ENCODE measurements around the gene RTF2.
"Not testable (repeated sequence)": the region's sequence is repeated elsewhere in the genome, so short reads cannot be mapped to it uniquely, and the experiment has no call there.

Gene RTF2

GRCh38 chr20:56503916-56504315, 35.5 kb downstream of the RTF2 start:
- ATAC-seq = no peak

- ATAC-seq = no peak
Measured at GRCh38 chr20:56504373-56505005, 36.1 kb downstream of the RTF2 start.

- ATAC-seq = no peak
Measured at GRCh38 chr20:56506103-56506502, 37.7 kb downstream of the RTF2 start.

DNA sequence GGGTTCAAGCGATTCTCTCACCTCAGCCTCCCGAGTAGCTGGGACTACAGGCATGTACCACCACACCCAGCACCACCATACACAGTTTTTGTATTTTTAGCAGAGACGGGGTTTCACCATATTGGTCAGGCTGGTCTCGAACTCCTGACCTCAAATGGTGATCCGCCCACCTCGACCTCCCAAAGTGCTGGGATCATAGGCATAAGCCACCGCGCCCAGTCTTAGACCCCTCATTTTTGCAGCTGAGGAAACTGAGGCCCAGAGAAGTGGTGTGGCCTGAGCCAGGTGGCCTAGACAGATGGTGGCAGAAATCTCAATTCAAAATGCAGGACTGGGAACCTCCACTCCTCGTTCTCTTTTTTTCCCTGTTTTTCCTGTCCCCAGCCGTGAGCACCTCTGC, 43.5 kb downstream of the RTF2 start:
- ATAC-seq = no peak

GRCh38 chr20:56513161-56514150, 45.0 kb downstream of the RTF2 start:
- ATAC-seq = no peak

DNA sequence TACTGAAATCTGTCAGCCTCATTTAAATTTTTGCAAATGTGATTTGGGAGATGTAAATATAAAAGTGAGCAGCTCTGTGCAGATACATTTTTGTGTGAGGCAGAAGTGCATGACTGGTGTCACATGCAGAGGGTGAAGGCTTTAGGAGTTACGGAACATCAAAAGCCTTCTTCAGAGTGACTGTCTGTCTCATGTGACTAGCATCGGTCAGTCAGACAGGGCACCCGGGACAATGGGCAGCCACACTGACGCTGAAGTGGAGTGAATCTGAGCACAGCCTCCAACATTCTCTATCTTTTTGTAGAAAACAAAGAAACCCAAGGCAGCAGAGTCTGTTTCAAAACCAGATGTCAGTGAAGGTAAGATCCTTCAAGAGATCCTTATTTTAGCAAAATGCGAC, 48.2 kb downstream of the RTF2 start:
- no peak for ATAC-seq

DNA sequence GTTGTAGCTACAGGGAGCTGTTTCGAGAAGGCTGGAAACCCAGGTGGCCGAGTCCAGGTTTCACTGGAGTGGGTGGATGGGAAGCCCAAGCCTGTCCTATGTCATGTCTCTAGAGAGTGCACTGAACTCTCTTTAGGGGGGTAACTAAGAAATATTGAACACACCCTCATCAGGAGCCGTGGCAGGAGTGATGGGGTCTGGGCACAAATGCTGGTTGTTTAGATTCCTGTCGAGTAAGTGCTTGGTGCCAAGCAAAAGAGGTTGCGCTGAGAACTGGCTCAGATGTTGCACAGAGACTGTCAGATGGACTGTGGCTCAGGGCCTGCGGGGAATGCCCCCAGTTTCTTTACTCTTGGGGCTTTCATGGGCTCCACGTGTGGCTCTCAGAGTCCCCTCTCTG, 48.8 kb downstream of the RTF2 start:
- ATAC-seq = no peak

DNA sequence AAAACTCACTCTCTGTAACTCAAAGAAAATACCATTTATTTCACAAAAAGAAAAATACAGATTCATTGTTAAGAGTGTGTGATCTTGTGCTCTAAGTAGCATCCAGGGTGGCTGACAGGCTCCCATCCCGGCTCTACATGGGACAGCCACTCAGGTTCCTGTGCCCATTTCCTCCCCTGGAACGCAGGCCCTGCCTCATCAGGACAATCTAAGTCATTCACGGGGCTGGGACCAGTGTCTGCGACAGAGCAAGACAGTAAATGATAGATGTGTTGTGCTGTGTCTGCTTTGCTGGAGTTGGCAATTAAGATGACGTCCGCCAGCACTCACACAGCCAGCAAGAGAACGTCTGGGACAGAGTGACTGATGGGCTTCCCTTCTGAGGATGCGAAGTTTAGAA, 49.2 kb downstream of the RTF2 start:
- ATAC-seq = no peak

GRCh38 chr20:56518126-56518525, 49.7 kb downstream of the RTF2 start:
- ATAC-seq = no peak

GRCh38 chr20:56518721-56519398, 50.4 kb downstream of the RTF2 start:
- ATAC-seq = no peak

GRCh38 chr20:56519551-56519950, 51.1 kb downstream of the RTF2 start:
- no peak for ATAC-seq

- no peak for ATAC-seq
Measured at GRCh38 chr20:56520180-56520579, 51.8 kb downstream of the RTF2 start.

DNA sequence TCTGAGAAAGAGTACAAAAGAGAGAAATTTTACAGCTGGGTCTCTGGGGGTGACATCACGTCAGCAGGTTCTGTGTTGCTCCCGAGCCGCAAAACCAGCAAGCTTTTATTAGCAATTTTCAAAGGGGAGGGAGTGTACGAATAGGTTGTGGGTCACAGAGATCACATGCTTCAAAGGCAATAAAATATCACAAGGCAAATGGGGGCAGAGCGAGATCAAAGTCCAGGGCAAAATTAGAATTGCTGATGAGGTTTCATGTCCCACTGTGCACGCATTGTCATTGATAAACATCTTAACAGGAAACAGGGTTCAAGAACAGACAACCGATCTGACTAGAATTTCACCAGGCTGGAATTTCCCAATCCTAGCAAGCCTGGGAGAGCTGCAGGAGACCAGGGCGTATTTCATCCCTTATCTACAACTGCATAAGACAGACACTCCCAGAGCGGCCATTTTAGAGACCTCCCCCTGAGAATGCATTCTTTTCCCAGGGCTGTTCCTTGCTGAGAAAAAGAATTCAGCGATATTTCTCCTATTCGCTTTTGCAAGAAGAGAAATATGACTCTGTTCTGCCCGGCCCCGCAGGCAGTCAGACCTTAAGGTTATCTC, 52.4 kb downstream of the RTF2 start:
- not testable (repeated sequence) for ATAC-seq

DNA sequence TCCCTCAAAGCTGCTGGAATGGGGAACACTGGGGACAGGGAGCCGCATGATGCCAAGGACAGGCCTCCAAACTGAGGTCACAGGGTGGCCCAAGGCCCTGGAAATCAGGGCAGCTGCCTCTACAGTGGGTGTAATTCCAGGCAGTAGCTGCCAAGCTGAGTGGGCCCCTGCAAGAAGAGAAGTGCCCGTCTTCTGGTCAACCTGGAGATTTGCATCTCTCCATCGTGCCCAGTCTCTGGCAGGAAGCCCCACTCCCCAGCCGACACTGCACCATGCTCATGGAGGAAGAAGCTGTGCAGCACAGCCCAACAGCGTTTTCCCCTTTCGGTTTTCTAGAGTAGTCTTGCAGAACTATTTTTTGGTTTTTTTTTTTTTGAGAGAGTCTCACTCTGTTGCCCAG, 53.9 kb downstream of the RTF2 start:
- ATAC-seq = no peak

DNA sequence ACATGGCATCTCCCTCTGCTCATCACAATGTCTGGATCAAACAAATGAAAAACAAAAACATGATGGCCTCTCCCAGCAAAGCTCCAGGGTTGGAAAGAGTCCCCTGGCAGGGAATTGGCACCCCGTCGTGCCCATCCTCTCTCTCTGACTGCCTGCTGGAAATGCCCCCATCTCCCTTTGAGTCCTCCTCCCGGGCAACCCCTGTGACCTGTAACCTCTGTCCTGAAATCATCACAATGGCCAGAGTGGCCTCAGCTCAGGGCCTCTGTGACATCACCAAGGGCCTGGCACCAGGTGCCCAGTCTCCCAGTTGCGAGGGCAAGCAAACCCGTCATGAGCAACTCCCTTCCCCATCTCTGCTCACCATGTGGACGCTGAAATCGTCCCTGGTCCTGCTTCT, 56.0 kb downstream of the RTF2 start, which contains the start of gene FAM209A:
FAM209A (plus strand) TSS at position 301 of the 400 bp plus-strand sequence; CDS start at position 366, 65 bp downstream.
- ATAC-seq = not testable (repeated sequence)

DNA sequence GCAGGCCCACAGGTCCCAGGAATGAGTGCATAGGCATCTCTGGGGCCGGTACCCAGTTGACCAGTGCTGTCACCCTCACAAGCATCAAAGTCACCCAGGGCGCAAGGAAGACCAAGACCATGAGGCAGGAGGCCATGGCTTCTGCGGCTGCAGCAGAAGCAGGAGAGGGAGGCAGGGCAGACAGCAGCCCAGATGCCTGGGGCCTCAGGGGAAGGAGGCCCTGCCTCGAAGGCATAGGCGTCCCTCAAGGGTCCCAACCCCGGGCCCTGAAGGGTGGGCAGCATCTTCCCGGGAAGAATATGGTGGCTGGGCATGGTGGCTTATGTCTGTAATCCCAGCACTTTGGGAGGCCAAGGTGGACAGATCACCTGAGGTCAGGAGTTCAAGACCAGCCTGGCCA, 59.1 kb downstream of the RTF2 start:
- no peak for ATAC-seq

- not testable (repeated sequence) for ATAC-seq
Measured at GRCh38 chr20:56532946-56533345, 64.5 kb downstream of the RTF2 start, which contains the start of gene FAM209B. TSS of gene FAM209B (plus strand) at chr20:56533246. CDS start at chr20:56533342, 96 bp downstream.

GRCh38 chr20:56537997-56538396, 69.6 kb downstream of the RTF2 start:
- ATAC-seq = no peak

- no peak for ATAC-seq
Measured at GRCh38 chr20:56540415-56540814, 72.0 kb downstream of the RTF2 start.

GRCh38 chr20:56542489-56543030, 74.1 kb downstream of the RTF2 start:
- no peak for ATAC-seq

- ATAC-seq = no peak
Measured at GRCh38 chr20:56551571-56551970, 83.1 kb downstream of the RTF2 start.

- ATAC-seq = no peak
Measured at GRCh38 chr20:56552911-56553629, 84.6 kb downstream of the RTF2 start.
